ENCODE data around the gene HSPA1A.

DNA sequence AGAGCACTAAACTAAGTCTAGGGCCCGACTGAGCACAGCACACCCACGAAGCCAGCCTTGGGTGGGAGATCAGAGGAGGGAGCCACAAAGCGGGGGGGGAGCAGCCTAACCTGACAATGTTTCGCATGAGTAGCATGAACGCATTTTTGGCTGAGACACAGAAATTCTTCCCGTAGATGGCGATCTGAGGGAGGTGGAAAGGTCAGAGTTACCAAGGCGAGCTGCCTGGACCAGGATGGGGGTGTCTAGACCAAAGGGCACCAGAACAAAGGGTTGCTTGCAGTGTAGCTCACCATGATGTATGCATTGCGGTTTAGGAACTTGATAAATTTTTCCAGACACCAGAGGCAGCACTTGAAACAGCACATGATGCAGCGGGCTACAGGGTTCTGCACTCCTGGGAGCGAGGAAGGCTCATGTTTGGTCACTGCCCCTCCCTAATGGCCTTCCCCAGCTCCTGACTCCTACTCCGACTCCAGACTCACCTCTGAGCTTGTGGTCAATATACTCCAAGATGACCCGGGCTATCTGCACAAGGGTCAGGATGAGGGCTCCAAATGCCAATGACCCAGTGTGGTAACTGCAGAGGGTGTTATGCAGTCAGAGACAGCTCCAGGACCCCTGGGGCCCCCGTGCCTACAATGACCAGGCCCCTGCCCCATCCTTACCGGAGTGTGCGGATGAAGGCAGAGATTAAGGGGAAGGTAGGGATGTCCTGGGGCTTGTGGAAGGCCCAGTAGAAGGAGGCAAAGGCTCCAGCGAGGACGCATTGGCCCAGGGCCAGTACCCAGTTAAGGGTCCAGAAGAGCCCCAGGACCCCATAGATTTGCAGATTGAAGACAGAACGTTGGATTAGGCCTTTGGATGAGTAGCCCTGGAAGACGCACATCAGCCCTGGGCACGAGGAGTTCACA lies 50.1 kb downstream of the HSPA1A start:
- TF ChIP-seq, protein P1, sequence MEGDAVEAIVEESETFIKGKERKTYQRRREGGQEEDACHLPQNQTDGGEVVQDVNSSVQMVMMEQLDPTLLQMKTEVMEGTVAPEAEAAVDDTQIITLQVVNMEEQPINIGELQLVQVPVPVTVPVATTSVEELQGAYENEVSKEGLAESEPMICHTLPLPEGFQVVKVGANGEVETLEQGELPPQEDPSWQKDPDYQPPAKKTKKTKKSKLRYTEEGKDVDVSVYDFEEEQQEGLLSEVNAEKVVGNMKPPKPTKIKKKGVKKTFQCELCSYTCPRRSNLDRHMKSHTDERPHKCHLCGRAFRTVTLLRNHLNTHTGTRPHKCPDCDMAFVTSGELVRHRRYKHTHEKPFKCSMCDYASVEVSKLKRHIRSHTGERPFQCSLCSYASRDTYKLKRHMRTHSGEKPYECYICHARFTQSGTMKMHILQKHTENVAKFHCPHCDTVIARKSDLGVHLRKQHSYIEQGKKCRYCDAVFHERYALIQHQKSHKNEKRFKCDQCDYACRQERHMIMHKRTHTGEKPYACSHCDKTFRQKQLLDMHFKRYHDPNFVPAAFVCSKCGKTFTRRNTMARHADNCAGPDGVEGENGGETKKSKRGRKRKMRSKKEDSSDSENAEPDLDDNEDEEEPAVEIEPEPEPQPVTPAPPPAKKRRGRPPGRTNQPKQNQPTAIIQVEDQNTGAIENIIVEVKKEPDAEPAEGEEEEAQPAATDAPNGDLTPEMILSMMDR (IDR thresholded peaks at IDR 0.05): no peak
- no peak for TF ChIP-seq POLR2A (IDR thresholded peaks at IDR 0.05)

Measured in esophagus squamous epithelium (tissue), 4 donors.